Measurements from ENCODE around the gene CADPS.
A peak's percentile ranks its signal among the peaks of the same experiment; 100 is the strongest.

The CADPS gene

GRCh38 chr3:62531493-62531892 lies 343.7 kb downstream of the CADPS start:
- TF ChIP-seq CTCF (IDR thresholded peaks at IDR 0.05; ENCODE audit: low read depth, low read length, missing control alignments): no peak
- in situ Hi-C loops (cut with HindIII; ENCODE audit: low sequenced_read_pairs): no loop called here
- DNase-seq (ENCODE audit: low read depth): no peak
- no peak overlapping the region for H3K4me3 ChIP-seq (ENCODE audit: low read depth, low read length)

- TF ChIP-seq CTCF (IDR thresholded peaks at IDR 0.05; ENCODE audit: low read depth, low read length, missing control alignments): no peak
- in situ Hi-C loops (cut with HindIII; ENCODE audit: low sequenced_read_pairs): no loop called here
- DNase-seq (ENCODE audit: low read depth): peak; percentile 9
- no peak overlapping the region for H3K4me3 ChIP-seq (ENCODE audit: low read depth, low read length)
These were observed 346.0 kb downstream of the CADPS start for GRCh38 chr3:62529230-62529629.

- DNase-seq (ENCODE audit: low read depth): no peak
- TF ChIP-seq CTCF (IDR thresholded peaks at IDR 0.05; ENCODE audit: low read depth, low read length, missing control alignments): no peak
- H3K4me3 ChIP-seq (ENCODE audit: low read depth, low read length): no peak overlapping the region
These were observed 347.7 kb downstream of the CADPS start for GRCh38 chr3:62527474-62527873.

GRCh38 chr3:62525281-62525680 lies 349.9 kb downstream of the CADPS start:
- H3K4me3 ChIP-seq (ENCODE audit: low read depth, low read length): no peak overlapping the region
- in situ Hi-C loops (cut with HindIII; ENCODE audit: low sequenced_read_pairs): no loop called here
- no peak for TF ChIP-seq CTCF (IDR thresholded peaks at IDR 0.05; ENCODE audit: low read depth, low read length, missing control alignments)
- no peak for DNase-seq (ENCODE audit: low read depth)

More at GRCh38 chr3:62527474-62527873, 347.7 kb downstream of the CADPS start:
- in situ Hi-C loops (cut with HindIII; ENCODE audit: low sequenced_read_pairs): no loop called here

- in situ Hi-C loops (cut with HindIII; ENCODE audit: low sequenced_read_pairs): no loop called here
- H3K4me3 ChIP-seq (ENCODE audit: low read depth, low read length): no peak overlapping the region
- DNase-seq (ENCODE audit: low read depth): no peak
- TF ChIP-seq CTCF (IDR thresholded peaks at IDR 0.05; ENCODE audit: low read depth, low read length, missing control alignments): no peak
These were observed 351.5 kb downstream of the CADPS start for GRCh38 chr3:62523672-62524071.

GRCh38 chr3:62521464-62522105 lies 353.6 kb downstream of the CADPS start:
- in situ Hi-C loops (cut with HindIII; ENCODE audit: low sequenced_read_pairs): no loop called here
- no peak for TF ChIP-seq CTCF (IDR thresholded peaks at IDR 0.05; ENCODE audit: low read depth, low read length, missing control alignments)
- DNase-seq (ENCODE audit: low read depth): no peak

More at GRCh38 chr3:62521464-62522105, 353.6 kb downstream of the CADPS start:
- no peak overlapping the region for H3K4me3 ChIP-seq (ENCODE audit: low read depth, low read length)
